Gastroesophageal sphincter (tissue), 4 donors: ENCODE measurements around the gene VWC2. TPM values are rescaled to one million over a fixed set of nuclear protein-coding genes. Genes with fewer than 3 reads are reported as not detected.

Experiments used
- ATAC-seq: fragments of 150-250 bp; one replicate; pipeline ENCODE4 v1.9.1; 2016; ENCODE audit warnings: mild to moderate bottlenecking, moderate library complexity
- H3K27ac ChIP-seq, 4 donors: fragments of 200-600 bp; sonication (generic) in 3 of 4; 1 replicate in 3 of 4; 2 replicates in 1 of 4; pipeline ENCODE4 v1.5.1; 2016 to 2019
- H3K27me3 ChIP-seq: fragments of 200-600 bp; sonication (generic); one replicate; pipeline ENCODE4 v1.5.1; 2019
- H3K36me3 ChIP-seq, 2 donors: fragments of 200-600 bp; sonication (generic); one replicate each; pipeline ENCODE4 v1.5.1; 2019; ENCODE audit warnings: control low read depth in 1 of 2
- H3K4me1 ChIP-seq, 3 donors: fragments of 200-600 bp; sonication (generic); 1 replicate in 2 of 3; 2 replicates in 1 of 3; pipeline ENCODE4 v1.5.1; 2016 to 2019; ENCODE audit warnings: control low read depth in 2 of 3
- H3K4me3 ChIP-seq, 2 donors: fragments of 200-600 bp; sonication (generic); one replicate each; pipeline ENCODE4 v1.5.1; 2019; ENCODE audit warnings: mild to moderate bottlenecking in 1 of 2, moderate library complexity in 1 of 2
- H3K9me3 ChIP-seq, 3 donors: fragments of 200-600 bp; sonication (generic); one replicate each; pipeline ENCODE4 v1.5.1; 2017 to 2019; ENCODE audit warnings: control low read depth in 2 of 3
- CTCF ChIP-seq, 4 experiments: fragments of 200-600 bp in 2 of 4; fragments of 450-650 bp in 2 of 4; sonication (generic) in 1 of 4; IDR thresholded peaks; one replicate each; pipeline ENCODE4 v1.5.1; 2017 to 2019; ENCODE audit warnings: antibody characterized with exemption in 4 of 4, mild to moderate bottlenecking in 2 of 4, moderate library complexity in 2 of 4
- EP300 ChIP-seq: sonication (generic); formaldehyde crosslinking; IDR thresholded peaks from one replicate; pipeline ENCODE4 v1.6.1; 2017; ENCODE audit warnings: antibody characterized with exemption, mild to moderate bottlenecking
- POLR2A ChIP-seq, 2 donors: fragments of 450-650 bp; IDR thresholded peaks; one replicate each; pipeline ENCODE4 v1.6.1; 2017; ENCODE audit warnings: antibody characterized with exemption in 2 of 2, mild to moderate bottlenecking in 2 of 2, moderate library complexity in 1 of 2
- POLR2AphosphoS5 ChIP-seq: sonication (generic); formaldehyde crosslinking; IDR thresholded peaks from one replicate; pipeline ENCODE4 v1.6.1; 2017; ENCODE audit warnings: antibody characterized with exemption
- WGBS, 2 donors: methylation state at CpG; one replicate each; pipeline ENCODE4 v1.1.5; 2018; ENCODE audit warnings: low coverage in 1 of 2; 5-methylcytosine and 5-hydroxymethylcytosine counted together
- total RNA-seq, 4 donors: library from RNA; depleted of rRNA; stranded (reverse); fragments of >200 nt; gene quantifications; one replicate each; pipeline ENCODE4 v1.1.0, GENCODE V29; 2016

Gene VWC2
- total RNA-seq, 4 donors from 2014 or later = 0.08 to 0.13 TPM; not detected in 2

GRCh38 chr7:49802600-49802999 lies 29.2 kb downstream of the VWC2 start:
- H3K9me3 ChIP-seq = no peaks in the 10 kb centered on the region
- ATAC-seq = no peak
- TF ChIP-seq CTCF (IDR thresholded peaks at IDR 0.05) (no peak), POLR2AphosphoS5 (no peak), POLR2A (IDR thresholded peaks at IDR 0.05) (no peak), EP300 (no peak)
- no peak overlapping the region for H3K27ac ChIP-seq
- no peaks in the 10 kb centered on the region for H3K36me3 ChIP-seq
- H3K4me3 ChIP-seq = no peak overlapping the region
- no peaks in the 10 kb centered on the region for H3K4me1 ChIP-seq
- H3K27me3 ChIP-seq = peaks cover 6% of the 10 kb centered on the region
- 94 to 100% methylated on average over 4 to 8 of the region's 15 CpGs for WGBS, 2 donors

- ATAC-seq = no peak
- H3K27me3 ChIP-seq = peaks cover 6% of the 10 kb centered on the region
- H3K4me3 ChIP-seq = no peak overlapping the region
- no peak overlapping the region for H3K27ac ChIP-seq
- no peak for TF ChIP-seq EP300
- TF ChIP-seq POLR2AphosphoS5 = no peak
- no peak for TF ChIP-seq POLR2A (IDR thresholded peaks at IDR 0.05)
- no peak for TF ChIP-seq CTCF (IDR thresholded peaks at IDR 0.05)
- H3K4me1 ChIP-seq = no peaks in the 10 kb centered on the region
- no peaks in the 10 kb centered on the region for H3K36me3 ChIP-seq
- 67 to 97% methylated on average over 1 to 4 of the region's 4 CpGs for WGBS, 2 donors
- H3K9me3 ChIP-seq = no peaks in the 10 kb centered on the region
Measured at GRCh38 chr7:49803812-49804211, 30.4 kb downstream of the VWC2 start.

DNA sequence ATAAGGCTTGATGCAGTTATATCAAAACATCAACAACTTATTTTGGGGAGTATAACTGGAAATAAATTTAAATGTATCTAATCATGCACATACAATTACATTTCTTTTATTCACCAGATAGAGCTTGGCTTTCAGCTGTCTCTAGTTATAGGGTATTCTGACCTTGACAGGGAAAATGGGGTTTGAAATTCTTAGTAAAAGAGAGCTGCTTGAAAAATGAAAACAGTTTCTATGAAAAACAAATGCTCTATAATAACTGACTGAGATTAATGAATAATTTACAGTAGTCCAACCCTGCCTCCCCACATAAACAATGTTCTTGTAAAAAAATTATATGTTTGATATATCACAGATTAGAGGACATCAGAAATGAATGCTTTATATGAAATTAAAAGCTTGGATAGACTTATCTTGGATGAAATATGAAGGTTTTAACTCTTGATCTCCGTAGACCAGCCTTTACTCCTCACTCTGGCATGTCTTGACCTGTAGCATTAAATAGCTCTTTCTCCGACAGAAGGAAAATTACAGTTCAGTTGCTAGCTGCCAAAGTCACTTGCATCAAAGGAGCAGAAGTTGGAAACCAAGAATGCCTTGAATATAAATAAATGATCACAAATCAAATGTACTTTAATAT lies 32.1 kb downstream of the VWC2 start:
- ATAC-seq = no peak
- no peak for TF ChIP-seq CTCF (IDR thresholded peaks at IDR 0.05)
- TF ChIP-seq POLR2A (IDR thresholded peaks at IDR 0.05) = no peak
- TF ChIP-seq POLR2AphosphoS5 = no peak
- TF ChIP-seq EP300 = no peak
- H3K27me3 ChIP-seq = peaks cover 6% of the 10 kb centered on the region
- H3K4me1 ChIP-seq = no peaks in the 10 kb centered on the region
- no peaks in the 10 kb centered on the region for H3K9me3 ChIP-seq
- H3K4me3 ChIP-seq = no peak overlapping the region
- H3K36me3 ChIP-seq = no peaks in the 10 kb centered on the region
- WGBS, 2 donors = 17 to 33% methylated on average over 2 of the region's 2 CpGs
- no peak overlapping the region for H3K27ac ChIP-seq

- Histone ChIP-seq H3K9me3 (no peaks in the 10 kb centered on the region), H3K4me1 (no peaks in the 10 kb centered on the region), H3K36me3 (no peaks in the 10 kb centered on the region), H3K4me3 (no peak overlapping the region), H3K27ac (no peak overlapping the region), H3K27me3 (no peaks in the 10 kb centered on the region)
- TF ChIP-seq POLR2AphosphoS5 (no peak), EP300 (no peak), CTCF (IDR thresholded peaks at IDR 0.05) (no peak), POLR2A (IDR thresholded peaks at IDR 0.05) (no peak)
- no peak for ATAC-seq
Measured at GRCh38 chr7:49812534-49812933, 39.1 kb downstream of the VWC2 start.

DNA sequence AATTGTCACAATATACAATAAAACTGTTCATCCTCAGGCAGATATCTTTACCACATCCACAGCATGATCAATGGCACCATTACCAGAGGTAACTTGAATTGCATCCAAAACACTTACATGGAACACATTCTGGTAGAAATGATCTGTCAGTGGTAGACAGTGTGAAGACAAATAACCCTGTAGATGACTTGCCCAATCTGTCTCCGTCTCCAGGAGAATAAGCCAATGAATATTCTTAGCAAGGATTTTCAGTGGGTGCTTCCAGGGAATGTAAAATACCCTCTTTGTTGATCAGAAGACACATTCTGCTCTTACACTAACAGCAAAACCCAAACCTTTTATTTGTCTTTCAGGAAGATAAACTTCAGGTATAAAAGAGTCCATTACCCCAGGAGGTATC lies 43.8 kb downstream of the VWC2 start:
- no peak overlapping the region for H3K27ac ChIP-seq
- no peaks in the 10 kb centered on the region for H3K27me3 ChIP-seq
- no peak for TF ChIP-seq EP300
- no peak for TF ChIP-seq CTCF (IDR thresholded peaks at IDR 0.05)
- no peaks in the 10 kb centered on the region for H3K9me3 ChIP-seq
- no peaks in the 10 kb centered on the region for H3K36me3 ChIP-seq
- ATAC-seq = no peak
- 40 to 45% methylated on average over 1 of the region's 1 CpG for WGBS, 2 donors
- no peak overlapping the region for H3K4me3 ChIP-seq
- H3K4me1 ChIP-seq = no peaks in the 10 kb centered on the region
